GM04504 (cell line): ENCODE data around the gene KRTAP26-1.

Source experiments
- DNase-seq: peaks from one replicate; pipeline ENCODE4 v3.0.0-alpha.2; 2012; ENCODE audit warnings: low read depth

The KRTAP26-1 gene

GRCh38 chr21:30271156-30271555, 49.0 kb downstream of the KRTAP26-1 start:
- no peak for DNase-seq

DNA sequence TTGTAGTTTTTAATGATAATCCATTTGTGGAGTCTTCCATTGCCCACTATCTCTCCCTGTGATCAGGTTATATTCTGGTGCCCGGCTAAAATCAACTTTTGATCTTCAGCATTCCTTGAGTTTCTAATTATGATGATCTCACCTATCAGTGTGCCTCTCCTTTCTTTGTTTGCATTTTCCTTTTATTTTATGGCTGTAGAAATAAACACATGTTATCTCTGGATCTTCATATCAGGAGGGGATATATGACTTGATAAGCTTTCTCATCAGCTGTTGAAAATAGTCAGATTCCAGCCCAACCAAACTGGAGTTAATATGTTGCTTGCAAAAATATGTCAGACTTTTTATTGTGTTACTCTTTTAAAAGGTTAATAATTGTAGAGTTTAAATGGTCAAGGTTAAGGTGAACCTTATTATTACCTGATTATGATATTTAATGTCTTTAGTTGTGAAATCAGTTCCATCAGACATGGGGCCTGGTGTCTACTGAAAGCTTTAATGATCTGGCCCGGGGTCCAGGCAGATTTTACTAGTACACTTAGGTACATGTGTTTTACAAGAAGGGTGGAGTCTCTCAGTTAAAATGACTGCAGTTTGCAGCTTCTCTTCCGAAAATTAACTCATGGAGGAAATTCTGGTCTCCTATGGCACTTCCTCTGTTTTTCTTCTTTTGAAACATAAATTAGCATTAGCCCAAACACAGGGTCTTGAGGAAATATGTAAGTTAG, 50.1 kb downstream of the KRTAP26-1 start:
- no peak for DNase-seq
